Measurements from ENCODE around the gene CNTLN. TPM values are rescaled to one million over a fixed set of nuclear protein-coding genes. Genes with fewer than 3 reads are reported as not detected.
"Not testable (repeated sequence)": the region's sequence is repeated elsewhere in the genome, so short reads cannot be mapped to it uniquely, and the experiment has no call there.

Gene CNTLN
- total RNA-seq, 2 donors from 2014 or later = 1.6 to 2.0 TPM

DNA sequence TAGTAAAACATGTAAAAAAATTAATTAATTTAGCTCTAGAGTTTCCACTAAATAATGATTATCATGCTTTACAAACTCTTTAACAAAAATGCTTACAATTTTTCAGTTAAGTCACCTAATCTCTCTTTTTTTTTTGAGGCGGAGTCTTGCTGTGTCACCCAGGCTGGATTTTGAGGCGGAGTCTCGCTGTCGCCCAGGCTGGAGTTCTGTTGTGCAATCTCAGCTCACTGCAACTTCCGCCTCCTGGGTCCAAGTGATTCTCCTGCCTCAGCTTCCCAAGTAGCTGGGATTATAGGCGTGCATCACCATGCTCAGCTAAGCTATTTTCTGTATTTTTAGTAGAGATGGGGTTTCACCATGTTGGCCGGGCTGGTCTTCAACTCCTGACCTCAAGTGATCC, 391.9 kb downstream of the CNTLN start:
- ATAC-seq; DNase-seq; intact Hi-C loops (cut with DNase I, micrococcal nuclease): not testable (repeated sequence)

DNA sequence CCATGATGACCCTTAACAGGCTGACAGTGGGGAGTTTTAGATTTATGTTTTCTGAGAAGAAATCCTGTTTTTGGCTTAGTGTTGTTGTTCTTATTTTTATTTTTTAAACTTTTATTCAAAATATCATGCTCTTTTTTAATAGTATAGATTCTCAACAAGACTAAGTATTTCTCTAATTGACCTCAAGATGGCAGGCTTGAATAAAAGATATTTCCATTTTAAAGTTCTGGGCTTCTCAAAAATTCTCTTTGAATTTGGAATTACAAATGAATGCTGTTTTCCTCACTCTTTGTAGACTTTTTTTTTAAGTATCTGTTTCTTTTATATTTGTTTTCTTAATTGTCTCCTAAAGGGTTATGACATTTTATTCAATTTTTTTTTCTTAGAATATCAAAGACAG, 394.0 kb downstream of the CNTLN start:
- DNase-seq = no peak
- ATAC-seq = no peak
- intact Hi-C loops (cut with DNase I, micrococcal nuclease) = no loop called here

DNA sequence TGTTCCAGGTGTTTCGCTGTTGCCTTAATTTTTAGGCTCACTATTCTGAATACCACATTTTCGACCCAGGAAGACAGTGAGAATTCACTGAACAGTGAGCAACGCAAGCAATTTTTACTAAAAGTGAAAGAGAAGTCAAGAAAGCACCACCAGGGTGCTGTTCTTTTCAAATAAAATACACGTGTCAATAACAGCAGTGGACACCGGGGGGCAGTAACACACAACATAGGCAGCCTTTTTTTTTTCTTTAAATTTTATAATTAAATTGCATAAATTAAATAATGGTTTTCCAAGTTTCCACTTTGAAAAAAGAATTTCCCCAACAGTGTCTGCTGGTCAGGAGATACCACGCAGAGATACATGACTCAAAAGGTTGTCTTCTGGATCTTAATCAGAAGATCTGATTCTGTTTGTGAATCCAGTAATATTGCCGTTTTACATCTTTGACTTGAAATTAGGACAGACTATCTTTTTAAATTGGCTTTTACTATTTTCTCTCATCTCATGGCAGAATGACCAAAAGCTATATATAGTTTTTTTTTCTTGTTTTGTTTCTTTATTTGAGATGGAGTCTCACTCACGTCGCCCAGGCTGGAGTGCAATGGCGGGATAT, 396.9 kb downstream of the CNTLN start:
- DNase-seq = peak in 1 of 2 donors; percentile 47

DNA sequence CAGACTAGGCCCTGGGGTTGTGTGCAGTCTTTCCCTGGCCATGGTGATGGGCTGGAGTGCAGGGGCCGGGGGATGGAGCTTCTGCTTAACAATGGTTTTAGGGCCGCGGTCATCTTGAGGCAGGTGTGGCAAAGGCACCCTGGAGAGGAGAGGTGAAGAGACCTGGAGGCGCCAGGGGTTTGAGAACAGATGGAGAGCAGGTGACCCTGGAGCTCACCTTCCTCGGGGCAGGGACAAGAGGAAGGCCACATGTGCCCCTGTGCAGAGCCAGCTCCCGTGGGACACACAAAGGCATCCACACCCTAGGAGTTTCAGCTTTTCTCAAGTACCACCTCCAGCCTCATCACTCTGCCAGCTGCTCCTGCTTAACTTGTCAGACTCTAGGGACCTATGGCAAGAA, 397.6 kb downstream of the CNTLN start:
- intact Hi-C loops (cut with DNase I, micrococcal nuclease) = loop anchor here in 1 of 2 donors (5.0 kb wide), 2 partner anchors 270 to 675 kb away; no protein-coding TSS in a partner anchor
- no peak for ATAC-seq
- DNase-seq = no peak

More for the DNA sequence above, 396.9 kb downstream of the CNTLN start:
- ATAC-seq = peak; percentile 36
- intact Hi-C loops (cut with DNase I, micrococcal nuclease) = loop anchor here in 1 of 2 donors (5.0 kb wide), 2 partner anchors 271 to 676 kb away; no protein-coding TSS in a partner anchor

DNA sequence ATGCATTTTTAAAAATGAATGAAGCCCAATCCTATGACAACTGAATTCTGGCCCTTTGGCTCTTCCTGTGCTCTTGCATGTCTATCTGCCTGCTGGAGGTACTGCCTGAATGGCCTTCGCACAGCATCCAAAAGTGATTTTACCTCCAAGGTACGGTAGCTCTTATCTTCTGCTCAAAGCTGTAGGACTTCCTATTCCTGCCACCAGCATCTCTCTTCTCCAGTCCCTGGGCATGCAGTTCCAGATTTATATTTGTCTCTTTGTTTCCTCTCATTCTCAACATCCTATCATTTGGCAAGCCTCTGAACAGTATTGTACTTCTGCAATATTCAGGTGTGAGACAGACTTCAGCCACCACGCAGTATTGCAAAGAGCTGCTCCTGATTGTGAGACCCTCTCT, 400.3 kb downstream of the CNTLN start:
- DNase-seq = no peak
- ATAC-seq = no peak
- intact Hi-C loops (cut with DNase I, micrococcal nuclease) = no loop called here

DNA sequence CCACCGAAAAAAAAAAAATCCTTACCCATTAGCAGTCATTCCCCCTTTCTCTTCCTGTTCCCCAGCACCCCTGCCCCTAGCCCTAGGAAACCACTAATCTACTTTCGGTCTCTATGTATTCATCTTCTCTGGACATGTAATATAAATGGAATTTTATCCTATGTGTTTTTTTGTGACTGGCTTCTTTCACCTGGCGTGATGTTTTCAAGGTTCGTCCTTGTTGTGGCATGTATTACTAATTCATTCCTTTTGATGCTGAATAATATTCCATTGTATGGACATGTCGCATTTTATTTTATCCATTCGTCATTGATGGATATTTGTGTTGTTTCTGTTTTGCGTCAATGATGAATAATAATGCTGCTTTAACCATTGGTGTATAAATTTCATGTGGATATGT, 401.2 kb downstream of the CNTLN start:
- intact Hi-C loops (cut with DNase I, micrococcal nuclease) = no loop called here
- DNase-seq = no peak
- ATAC-seq = no peak

DNA sequence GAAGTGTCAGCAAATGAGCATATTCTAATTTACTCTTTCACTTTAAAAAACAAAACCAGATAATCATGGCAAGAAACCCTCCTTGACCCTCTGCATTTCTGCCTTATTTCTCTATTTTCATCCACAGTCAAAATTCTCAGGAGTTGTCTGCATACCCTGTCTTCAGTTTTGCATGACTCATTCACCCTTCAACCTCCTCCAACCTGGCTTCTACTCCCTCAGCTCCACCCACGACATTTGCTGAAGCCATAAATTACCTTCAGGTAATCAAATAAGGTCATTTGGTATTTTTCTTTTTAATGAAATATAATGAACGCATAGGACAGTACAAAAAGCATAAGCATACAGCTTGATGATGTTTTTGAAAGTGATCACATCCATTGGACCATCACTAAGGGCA, 416.2 kb downstream of the CNTLN start:
- DNase-seq (no peak), ATAC-seq (no peak)
- intact Hi-C loops (cut with DNase I, micrococcal nuclease) = no loop called here
